Measurements from ENCODE around the gene C17orf50.

DNA sequence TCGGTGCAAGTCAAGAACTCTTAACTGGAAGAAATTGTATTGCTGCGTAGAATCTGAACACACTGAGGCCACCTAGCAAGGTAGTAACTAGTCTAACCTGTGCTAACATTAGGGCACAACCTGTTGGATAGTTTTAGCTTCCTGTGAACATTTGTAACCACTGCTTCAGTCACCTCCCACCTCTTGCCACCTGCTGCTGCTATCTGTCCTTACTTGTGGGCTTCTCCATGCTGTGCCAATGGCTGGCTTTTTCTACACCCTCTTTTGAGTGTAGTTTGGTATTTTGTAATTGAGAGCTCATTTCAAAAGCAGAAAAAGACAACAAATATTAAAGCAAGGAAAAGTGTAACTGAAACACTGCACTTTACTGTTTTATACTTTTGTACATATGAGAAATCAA, 37.0 kb upstream of the C17orf50 start:
- TF ChIP-seq EP300 (IDR thresholded peaks at IDR 0.05; ENCODE audit: low read depth) (no peak), CTCF (IDR thresholded peaks at IDR 0.05) (no peak), POLR2A (IDR thresholded peaks at IDR 0.05) (no peak), POLR2AphosphoS5 (IDR thresholded peaks at IDR 0.05) (no peak)
